A549 (cell line): Measurements from ENCODE around the gene ACOT11.

ENCODE experiments used
- EP300 ChIP-seq, 2 experiments: fragments of >200 bp; sonication (Bioruptor Twin); formaldehyde crosslinking; IDR thresholded peaks; 2 replicates in 1 of 2; 3 replicates in 1 of 2; pipeline ENCODE4 v1.6.1; 2016 to 2017
- MYC ChIP-seq: IDR thresholded peaks from 2 replicates; pipeline ENCODE4 v1.6.1; 2012; ENCODE audit warnings: mild to moderate bottlenecking, inconsistent platforms, low read length, improper control_type of control experiment, borderline replicate concordance
- POLR2A ChIP-seq: IDR thresholded peaks from 2 replicates; pipeline ENCODE4 v1.6.1; 2012; ENCODE audit warnings: mild to moderate bottlenecking, low read length
- TF ChIP-seq, protein P1 (sequence below): fragments of >200 bp; sonication (Bioruptor Twin); formaldehyde crosslinking; IDR thresholded peaks from 3 replicates; pipeline ENCODE4 v1.5.1; 2016
- TF ChIP-seq, protein P2 (sequence below): fragments of 250-450 bp; sonication (Bioruptor Pico); IDR thresholded peaks from 2 replicates; pipeline ENCODE4 v1.5.0; 2021; ENCODE audit warnings: mild to moderate bottlenecking, moderate library complexity, borderline replicate concordance
- TF ChIP-seq, protein P3 (sequence below): fragments of 450-650 bp; IDR thresholded peaks from 2 replicates; pipeline ENCODE4 v1.6.1; 2014; ENCODE audit warnings: antibody characterized with exemption

DNA sequence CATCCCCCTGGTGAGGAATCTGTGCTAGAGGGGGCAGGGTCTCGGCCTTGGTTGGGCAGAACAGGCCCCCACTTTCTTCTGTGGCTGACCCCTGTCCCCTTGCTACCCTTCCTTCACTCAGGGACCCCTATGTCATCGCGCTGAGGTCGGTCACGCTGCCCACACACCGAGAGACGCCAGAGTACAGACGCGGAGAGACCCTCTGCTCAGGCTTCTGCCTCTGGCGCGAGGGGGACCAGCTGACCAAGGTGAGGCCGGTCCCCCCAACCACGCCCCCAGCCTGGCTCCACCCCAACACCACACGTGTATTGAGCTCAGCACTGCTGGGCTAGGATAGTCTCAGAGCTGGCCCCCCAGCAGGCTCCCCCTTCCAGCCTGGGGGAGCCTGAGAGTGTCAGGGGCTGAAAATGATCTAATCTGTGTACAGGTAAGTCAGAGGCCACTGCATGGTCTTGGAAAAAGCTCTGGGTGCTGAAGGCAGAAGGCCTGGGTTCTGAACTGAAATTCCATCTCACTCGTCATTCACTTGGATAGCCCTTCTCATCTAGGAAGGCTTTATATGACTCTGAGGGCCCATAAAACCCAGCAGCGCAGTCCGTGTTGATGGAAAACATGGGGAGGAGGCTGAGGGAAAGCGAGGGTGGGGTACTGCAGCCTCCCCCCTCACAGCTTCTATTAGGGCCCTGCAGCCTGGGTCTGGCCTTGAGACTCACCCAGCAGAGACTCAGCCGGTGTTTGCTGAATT, 60.0 kb downstream of the ACOT11 start:
- TF ChIP-seq, protein P1, sequence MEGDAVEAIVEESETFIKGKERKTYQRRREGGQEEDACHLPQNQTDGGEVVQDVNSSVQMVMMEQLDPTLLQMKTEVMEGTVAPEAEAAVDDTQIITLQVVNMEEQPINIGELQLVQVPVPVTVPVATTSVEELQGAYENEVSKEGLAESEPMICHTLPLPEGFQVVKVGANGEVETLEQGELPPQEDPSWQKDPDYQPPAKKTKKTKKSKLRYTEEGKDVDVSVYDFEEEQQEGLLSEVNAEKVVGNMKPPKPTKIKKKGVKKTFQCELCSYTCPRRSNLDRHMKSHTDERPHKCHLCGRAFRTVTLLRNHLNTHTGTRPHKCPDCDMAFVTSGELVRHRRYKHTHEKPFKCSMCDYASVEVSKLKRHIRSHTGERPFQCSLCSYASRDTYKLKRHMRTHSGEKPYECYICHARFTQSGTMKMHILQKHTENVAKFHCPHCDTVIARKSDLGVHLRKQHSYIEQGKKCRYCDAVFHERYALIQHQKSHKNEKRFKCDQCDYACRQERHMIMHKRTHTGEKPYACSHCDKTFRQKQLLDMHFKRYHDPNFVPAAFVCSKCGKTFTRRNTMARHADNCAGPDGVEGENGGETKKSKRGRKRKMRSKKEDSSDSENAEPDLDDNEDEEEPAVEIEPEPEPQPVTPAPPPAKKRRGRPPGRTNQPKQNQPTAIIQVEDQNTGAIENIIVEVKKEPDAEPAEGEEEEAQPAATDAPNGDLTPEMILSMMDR, result no peak
- TF ChIP-seq EP300 (IDR thresholded peaks at IDR 0.05), result no peak
- no peak for TF ChIP-seq MYC
- TF ChIP-seq POLR2A, result no peak
- TF ChIP-seq, protein P2, sequence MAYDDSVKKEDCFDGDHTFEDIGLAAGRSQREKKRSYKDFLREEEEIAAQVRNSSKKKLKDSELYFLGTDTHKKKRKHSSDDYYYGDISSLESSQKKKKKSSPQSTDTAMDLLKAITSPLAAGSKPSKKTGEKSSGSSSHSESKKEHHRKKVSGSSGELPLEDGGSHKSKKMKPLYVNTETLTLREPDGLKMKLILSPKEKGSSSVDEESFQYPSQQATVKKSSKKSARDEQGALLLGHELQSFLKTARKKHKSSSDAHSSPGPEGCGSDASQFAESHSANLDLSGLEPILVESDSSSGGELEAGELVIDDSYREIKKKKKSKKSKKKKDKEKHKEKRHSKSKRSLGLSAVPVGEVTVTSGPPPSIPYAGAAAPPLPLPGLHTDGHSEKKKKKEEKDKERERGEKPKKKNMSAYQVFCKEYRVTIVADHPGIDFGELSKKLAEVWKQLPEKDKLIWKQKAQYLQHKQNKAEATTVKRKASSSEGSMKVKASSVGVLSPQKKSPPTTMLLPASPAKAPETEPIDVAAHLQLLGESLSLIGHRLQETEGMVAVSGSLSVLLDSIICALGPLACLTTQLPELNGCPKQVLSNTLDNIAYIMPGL (CRISPR knock-in tag), result no peak
- TF ChIP-seq, protein P3, sequence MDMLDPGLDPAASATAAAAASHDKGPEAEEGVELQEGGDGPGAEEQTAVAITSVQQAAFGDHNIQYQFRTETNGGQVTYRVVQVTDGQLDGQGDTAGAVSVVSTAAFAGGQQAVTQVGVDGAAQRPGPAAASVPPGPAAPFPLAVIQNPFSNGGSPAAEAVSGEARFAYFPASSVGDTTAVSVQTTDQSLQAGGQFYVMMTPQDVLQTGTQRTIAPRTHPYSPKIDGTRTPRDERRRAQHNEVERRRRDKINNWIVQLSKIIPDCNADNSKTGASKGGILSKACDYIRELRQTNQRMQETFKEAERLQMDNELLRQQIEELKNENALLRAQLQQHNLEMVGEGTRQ, result no peak
